GM19438 (cell line): ENCODE results near the gene MFAP4.
A peak's percentile ranks its signal among the peaks of the same experiment; 100 is the strongest.

Source experiments
- ATAC-seq: cut with Tn5 transposase; IDR thresholded peaks from one replicate; pipeline ENCODE4 v1.9.1; 2021; ENCODE audit warnings: low read depth; ENCODE audit not compliant: unreplicated experiment

MFAP4 gene

DNA sequence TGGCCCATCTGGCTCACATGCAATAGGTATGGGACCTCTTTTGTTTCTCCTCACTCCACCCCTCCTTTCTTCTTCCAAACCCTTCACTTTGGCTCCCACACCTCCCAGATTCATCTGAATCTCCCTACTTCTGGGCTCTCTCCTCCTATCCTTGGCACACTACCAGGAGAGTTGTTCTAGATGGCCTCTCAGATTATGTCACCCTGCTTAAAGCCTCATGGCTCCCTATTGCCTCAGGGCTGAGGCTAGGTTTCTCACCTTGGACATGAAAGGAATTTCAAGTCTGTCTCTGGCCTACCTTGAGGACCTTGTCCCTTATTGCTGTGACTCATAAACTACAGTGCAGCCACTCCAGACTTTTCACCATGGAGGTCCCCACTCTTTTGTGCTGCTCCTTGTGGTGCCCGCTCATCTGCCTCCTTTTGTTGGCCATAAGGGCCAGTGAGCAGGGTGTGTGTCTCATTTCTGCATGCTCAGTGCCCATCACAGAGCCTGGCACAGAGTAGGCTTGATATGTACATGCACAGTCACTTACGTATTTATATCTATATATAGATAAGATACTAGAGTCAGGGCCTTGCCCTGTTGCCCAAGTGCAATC is 1.0 kb upstream of the MFAP4 start:
- no peak for ATAC-seq

DNA sequence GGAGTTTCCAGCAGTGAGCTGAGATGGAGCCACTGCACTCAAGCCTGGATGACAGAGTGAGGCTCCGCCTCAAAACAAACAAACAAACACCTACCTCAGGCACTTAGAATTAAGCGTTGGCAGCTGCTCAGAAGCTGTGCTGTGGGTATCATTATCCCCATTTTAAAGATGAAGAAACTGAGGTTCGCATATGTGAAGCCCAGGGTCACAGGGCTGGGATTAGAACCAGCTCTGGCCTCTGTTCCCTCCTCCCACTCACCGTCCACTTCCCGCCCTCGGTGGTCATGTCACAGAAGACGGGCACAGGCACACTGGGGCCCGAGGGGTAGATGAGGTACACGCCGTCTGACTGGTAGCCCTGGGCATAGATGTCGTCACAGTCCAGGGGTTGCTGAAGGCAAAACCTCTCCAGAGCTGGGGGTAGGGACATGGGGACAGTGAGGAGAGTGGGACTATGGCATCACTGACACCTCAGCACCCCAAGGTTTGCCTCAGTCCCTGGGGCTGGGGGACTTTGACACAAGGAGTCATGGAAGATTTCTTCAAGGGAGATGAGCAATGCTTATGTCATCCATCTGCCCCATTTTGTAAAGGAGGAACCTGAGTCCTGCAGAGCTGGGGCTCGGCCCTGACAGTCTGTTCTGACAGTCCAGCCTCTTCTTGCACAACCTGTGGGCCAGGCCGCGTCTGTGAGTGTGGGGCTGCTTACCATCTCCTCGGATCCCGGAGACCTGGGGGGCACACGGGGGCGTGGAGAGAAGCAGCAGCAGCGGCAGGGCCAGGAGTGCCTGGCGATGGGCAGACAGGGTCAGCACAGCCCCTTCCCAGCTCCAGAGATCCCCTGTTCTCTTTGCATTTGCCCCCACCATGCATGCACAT is 700 bp downstream of the MFAP4 start:
- no peak for ATAC-seq

DNA sequence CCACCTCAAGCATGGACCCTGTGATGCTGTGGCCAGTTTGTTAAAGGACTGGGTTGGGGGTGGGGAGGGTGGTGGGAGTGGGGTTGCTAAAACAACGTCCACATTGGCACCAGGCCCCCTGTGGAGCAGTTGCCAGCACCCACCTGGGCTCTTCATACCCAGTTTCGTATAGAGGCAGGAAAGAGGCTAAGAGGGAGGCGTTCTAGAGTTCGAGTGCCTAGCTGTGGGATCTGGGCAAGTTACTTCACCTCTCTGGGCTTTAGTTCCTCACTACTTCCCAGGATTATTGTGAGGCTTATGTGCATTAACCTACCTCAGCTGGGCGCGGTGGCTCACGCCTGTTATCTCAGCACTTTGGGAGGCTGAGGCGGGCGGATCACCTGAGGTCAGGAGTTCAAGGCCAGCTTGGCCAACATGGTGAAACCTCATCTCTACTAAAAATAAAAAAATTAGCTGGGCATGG is 1.4 kb downstream of the MFAP4 start:
- ATAC-seq: no peak

DNA sequence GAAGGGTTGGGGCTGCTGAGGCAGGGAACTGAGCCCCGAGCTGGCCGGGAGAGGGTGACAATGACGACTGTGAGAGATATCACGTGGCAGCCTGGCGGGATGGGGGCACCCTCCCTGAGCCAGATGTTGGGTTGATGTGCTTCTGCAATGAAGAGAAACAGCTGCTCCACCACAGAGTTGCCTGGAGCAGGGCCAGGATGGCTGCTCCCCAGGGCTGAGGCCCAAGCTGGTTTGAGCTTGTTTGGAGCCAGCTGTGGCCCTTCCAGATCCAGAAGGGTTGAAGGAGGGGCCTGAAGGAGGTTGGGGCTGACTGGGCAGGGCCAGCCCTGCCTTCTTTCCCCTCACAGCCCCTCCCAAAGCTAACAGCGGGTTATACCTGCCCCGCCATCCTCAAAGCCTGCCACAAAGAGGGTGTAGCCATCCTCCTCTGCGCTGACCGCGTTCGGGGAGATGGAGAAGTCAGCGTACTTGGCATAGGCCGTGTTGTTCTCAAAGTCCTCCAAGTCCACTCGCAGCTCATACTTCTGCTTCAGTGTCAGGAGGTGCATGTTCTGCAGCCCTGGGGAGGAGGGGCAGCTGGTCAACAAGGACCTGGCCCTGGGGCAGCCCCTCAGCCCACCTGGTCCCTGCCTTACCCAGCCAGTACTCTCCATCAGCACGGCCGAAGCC is 2.1 kb downstream of the MFAP4 start:
- no peak for ATAC-seq

DNA sequence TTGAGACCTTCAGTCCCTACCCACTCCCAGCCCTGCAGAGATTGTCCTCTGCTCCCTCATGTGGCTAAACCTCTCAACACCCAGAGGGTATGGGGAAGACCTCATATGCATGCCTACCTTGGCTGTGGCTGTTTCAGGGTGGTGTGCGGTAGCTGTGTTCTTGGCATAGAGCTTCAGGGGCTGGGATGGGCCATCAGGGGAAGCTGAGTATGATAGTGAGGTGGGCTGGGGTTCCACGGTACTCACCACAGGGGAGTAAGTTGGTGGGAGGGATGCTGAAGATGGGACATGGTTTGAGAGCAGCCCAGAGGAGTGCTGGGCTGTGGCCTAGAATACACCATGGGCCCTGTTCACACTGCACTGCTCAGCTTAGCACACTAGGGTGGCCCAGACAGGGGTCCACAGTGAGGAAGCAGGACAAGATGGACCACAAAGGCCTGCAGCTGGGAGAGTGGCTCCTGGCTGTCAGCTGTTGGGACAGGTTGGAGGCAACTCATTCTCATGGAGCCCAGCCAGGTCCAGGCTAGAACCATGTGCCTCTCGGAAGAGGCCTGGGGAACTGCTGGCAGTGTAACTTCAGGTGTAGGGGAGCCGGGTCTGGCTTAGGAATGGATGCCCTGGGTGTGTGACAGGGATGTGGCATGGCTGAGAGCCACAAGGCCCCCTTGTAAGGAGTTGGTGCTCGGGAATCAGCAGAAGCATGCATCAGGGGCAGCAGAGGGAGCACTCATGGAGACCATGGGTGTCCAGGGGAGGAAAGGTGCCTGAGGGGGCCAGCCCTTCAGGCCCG is 3.1 kb downstream of the MFAP4 start:
- ATAC-seq: no peak

DNA sequence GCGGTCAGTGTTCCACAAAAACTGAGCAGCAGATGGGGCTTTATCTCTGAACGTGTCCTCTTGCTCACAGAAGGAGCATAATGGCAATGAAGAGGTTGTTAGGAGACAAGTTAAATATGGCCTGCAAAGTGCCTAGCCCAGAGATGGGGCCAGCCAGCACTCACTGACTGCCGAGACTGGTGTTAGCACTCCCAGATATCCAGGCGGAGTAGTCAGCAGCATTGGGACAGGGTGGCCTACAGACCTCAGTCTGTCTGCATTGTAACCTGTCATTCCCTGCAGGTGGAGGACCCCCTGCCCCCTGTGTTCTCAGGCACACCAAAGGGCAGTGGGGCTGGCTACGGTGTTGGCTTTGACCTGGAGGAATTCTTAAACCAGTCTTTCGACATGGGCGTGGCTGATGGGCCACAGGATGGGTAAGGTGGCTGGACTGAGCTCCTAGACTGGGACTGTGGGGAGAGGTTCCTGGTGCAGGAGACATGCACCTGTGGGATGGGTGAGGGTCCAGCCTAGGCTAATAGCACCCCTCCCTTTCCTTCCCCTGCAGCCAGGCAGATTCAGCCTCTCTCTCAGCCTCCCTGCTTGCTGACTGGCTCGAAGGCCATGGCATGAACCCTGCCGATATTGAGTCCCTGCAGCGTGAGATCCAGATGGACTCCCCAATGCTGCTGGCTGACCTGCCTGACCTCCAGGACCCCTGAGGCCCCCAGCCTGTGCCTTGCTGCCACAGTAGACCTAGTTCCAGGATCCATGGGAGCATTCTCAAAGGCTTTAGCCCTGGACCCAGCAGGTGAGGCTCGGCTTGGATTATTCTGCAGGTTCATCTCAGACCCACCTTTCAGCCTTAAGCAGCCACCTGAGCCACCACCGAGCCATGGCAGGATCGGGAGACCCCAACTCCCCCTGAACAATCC is 4.2 kb downstream of the MFAP4 start:
- no peak for ATAC-seq

DNA sequence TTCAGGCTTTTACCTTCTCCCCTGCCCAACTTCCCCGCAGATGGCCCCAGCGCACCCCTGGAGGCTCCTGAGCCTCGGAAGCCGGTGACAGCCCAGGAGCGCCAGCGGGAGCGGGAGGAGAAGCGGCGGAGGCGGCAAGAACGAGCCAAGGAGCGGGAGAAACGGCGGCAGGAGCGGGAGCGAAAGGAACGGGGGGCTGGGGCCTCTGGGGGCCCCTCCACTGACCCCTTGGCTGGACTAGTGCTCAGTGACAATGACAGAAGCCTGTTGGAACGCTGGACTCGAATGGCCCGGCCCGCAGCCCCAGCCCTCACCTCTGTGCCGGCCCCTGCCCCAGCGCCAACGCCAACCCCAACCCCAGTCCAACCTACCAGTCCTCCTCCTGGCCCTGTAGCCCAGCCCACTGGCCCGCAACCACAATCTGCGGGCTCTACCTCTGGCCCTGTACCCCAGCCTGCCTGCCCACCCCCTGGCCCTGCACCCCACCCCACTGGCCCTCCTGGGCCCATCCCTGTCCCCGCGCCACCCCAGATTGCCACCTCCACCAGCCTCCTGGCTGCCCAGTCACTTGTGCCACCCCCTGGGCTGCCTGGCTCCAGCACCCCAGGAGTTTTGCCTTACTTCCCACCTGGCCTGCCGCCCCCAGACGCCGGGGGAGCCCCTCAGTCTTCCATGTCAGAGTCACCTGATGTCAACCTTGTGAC is 5.1 kb downstream of the MFAP4 start:
- ATAC-seq: no peak

DNA sequence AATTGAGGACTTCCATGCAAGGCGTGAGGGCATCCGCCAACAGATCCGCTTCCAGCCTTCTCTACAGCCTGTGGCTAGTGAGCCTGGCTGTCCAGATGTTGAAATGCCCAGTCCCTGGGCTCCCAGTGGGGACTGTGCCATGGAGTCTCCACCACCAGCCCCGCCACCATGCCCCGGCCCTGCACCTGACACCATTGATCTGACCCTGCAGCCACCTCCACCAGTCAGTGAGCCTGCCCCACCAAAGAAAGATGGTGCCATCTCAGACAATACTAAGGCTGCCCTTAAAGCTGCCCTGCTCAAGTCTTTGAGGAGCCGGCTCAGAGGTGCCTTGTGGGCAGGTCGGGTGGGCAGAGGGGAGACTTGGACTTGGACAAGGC is 5.6 kb downstream of the MFAP4 start:
- no peak for ATAC-seq

DNA sequence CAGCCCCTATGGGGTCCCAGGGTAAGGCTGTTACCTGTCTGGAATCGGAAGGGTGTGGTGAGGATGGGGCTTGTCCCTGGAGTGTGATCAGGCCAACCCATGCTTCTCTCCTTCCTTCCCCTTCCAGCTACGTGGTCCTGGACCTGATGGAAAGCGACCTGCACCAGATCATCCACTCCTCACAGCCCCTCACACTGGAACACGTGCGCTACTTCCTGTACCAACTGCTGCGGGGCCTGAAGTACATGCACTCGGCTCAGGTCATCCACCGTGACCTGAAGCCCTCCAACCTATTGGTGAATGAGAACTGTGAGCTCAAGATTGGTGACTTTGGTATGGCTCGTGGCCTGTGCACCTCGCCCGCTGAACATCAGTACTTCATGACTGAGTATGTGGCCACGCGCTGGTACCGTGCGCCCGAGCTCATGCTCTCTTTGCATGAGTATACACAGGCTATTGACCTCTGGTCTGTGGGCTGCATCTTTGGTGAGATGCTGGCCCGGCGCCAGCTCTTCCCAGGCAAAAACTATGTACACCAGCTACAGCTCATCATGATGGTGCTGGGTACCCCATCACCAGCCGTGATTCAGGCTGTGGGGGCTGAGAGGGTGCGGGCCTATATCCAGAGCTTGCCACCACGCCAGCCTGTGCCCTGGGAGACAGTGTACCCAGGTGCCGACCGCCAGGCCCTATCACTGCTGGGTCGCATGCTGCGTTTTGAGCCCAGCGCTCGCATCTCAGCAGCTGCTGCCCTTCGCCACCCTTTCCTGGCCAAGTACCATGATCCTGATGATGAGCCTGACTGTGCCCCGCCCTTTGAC is 6.3 kb downstream of the MFAP4 start:
- no peak for ATAC-seq

DNA sequence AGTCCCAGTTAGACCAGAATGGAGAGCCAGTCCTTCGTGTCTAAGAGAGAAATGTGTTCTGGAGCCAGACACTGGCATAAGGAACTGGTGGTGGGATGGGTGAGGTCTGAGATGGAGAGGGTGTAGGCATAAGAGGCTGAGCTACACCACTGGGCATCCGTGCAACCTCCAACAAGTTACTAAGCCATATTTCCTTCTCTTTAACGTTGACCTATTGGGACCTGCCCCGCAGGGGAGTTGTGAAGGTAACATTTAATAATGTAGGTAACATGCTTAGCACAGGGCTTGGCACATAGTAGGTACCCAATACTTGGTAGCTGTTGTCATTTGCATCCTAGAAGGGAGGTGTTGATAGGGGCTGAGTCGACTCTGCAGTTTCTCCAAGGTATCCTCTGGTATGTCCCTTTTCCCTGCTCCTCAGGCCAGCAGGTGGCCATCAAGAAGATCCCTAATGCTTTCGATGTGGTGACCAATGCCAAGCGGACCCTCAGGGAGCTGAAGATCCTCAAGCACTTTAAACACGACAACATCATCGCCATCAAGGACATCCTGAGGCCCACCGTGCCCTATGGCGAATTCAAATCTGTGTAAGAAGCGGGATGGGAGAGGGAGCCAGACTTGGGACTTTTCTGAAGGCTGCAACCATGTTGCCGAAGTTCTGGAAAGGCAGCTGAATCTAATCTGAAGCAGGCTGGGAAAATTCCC is 7.5 kb downstream of the MFAP4 start:
- no peak for ATAC-seq

DNA sequence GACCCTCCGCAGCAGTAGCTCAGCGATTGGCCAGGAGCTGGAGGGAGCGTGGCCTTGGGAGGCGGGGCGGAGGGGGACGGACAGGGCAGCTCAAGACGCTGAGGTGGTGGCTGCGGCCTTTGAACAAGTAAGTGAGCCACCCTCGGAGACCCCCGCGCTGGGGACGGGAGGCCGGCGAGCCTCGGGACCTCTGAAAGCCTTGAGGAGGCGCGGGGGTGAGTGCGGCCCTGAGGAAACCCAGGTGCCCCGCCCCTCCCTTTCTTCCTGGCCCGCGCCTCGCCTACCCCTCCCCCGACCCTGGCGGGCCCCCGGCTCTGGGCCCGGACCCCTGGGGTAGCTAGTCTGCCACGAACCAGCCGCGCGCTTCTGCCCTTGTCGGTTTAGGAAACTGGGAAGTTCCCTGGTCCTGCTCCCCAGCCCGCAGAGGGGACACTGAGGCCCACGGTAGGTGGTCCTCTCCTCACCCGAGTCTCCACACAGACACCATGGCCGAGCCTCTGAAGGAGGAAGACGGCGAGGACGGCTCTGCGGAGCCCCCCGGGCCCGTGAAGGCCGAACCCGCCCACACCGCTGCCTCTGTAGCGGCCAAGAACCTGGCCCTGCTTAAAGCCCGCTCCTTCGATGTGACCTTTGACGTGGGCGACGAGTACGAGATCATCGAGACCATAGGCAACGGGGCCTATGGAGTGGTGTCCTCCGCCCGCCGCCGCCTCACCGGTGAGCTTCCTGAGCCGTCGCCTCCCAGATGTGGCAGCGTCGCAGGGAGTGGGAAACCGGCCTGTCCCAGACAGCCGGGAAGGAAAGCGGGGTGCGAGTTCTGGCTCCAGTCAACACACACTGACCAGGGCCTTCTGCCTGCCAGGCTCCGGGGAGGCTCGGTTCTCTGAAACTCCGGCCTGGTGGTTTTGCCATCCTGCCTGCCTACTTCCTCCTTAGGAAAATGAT is 8.3 kb downstream of the MFAP4 start, which contains the start of gene MAPK7:
MAPK7 (plus strand) TSS at position 83 of the 945 bp plus-strand sequence; CDS start at position 486, 403 bp downstream.
- peak; percentile 5 for ATAC-seq

DNA sequence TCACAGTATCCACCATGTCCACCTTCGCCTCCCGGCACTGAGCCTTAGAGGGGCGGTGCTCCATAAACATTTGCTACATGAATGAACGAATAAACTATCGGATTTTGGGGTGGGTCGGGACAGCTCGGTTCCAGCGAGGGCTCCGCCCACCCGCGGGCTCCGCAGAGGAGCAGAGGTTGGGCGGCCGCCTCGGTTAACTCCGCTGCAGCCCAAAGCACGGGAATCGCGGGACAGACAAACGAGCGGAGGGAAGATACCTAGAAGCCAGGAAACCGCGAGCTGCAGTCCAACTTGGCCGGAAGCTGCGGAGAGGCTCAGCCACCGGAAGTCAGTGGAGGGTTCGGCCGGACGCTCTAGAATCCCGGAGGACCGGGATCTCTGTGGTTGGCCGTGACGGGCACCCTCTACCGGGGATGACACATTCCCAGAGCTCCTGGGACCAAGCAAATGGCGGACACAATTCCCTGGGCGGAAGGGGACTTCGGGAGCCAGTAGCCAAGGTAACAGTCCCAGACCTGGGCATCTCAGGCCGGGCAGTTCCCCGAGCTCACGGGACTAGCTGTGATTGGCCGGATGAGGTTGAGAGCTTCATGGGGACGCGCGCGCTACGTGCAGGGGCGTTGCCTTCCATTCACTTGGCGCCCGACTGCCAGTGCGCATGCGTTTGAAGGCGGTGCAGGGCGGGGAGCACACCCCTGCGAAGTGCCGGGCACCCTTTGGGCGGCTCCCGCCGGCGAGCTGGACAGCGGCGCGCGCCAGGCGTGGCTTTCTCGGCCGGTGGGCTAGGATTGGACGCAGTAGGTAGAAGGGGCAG is 9.2 kb downstream of the MFAP4 start:
- peak; percentile 94 for ATAC-seq

DNA sequence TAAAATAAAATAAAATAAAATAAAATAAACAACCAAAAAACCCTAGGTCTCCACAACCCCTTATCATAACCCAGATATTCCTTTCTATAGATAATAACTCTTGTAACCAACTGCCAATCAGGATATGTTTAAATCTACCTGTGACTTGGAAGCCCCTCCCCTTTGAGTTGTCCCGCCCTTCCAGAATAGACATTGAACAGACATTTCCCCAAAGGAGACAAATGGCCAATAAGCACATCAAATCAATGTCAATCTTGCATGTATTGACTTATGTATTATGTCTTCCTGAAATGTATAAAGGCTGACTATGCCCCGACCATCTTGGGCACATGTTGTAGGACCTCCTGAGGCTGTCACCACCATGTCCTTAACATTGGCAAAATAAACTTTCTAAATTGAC is 10.2 kb downstream of the MFAP4 start:
- ATAC-seq: no peak

DNA sequence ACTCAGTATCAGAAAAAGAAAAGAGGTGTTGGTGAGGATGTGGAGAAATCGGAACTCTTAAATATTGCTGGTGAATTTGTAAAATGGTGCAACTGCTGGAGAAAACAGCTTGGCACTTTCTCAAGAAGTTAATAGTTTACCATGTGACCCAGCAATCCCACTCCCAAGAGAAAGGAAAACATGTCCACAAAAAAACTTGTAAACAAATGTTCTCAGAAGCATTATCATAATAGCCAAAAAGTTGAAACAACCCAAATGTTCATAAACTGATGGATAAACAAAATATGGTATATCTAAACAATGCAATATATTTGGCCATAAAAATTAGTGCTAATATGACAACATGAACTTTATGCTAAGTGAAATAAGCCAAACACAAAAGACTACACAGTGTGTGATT is 11.3 kb downstream of the MFAP4 start:
- no peak for ATAC-seq

DNA sequence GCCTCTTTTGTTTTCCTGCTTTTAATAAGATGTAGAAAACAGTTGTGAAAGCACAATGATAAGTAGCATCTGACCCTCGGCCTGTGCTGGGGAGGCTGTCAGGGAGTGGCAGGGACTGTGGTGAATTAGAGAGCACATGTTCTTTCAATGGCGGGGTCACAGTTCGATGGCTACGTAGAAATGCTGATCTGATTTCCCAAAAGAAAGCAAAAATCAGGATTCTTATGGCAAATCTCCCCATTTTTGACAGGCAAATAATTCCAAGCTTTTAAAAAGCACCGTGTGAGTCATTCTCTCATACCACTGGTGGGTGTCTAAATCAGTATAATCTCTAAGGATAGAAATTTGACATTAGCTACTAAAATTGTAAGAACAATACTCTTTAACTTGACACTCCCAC is 12.9 kb downstream of the MFAP4 start:
- ATAC-seq: no peak
